HG02884 (cell line): ENCODE measurements around the gene PHOSPHO2.

ENCODE experiments used
- ATAC-seq: cut with Tn5 transposase; IDR thresholded peaks from one replicate; pipeline ENCODE4 v1.9.1; 2021; ENCODE audit warnings: mild to moderate bottlenecking, moderate library complexity; ENCODE audit not compliant: unreplicated experiment

The PHOSPHO2 gene

GRCh38 chr2:169694113-169694893 is at the start of gene PHOSPHO2, which contains the start of gene CFAP210:
TSS of gene PHOSPHO2 (plus strand) at chr2:169694469. CDS start at chr2:169700972, 6,503 bp downstream.
TSS of gene CFAP210 (minus strand) at chr2:169694405. CDS start at chr2:169694327, 78 bp downstream.
- ATAC-seq: peak; percentile 99

- no peak for ATAC-seq
Measured at GRCh38 chr2:169647496-169647895, 46.8 kb upstream of the PHOSPHO2 start.

- no peak for ATAC-seq
Measured at GRCh38 chr2:169649278-169649677, 45.0 kb upstream of the PHOSPHO2 start.

GRCh38 chr2:169653636-169654035 is 40.6 kb upstream of the PHOSPHO2 start:
- ATAC-seq: no peak

GRCh38 chr2:169656164-169656563 is 38.1 kb upstream of the PHOSPHO2 start:
- no peak for ATAC-seq

GRCh38 chr2:169658877-169659276 is 35.4 kb upstream of the PHOSPHO2 start:
- ATAC-seq: no peak

GRCh38 chr2:169659320-169659719 is 34.9 kb upstream of the PHOSPHO2 start:
- no peak for ATAC-seq

- no peak for ATAC-seq
Measured at GRCh38 chr2:169661265-169661664, 33.0 kb upstream of the PHOSPHO2 start.

GRCh38 chr2:169662744-169663143 is 31.5 kb upstream of the PHOSPHO2 start:
- ATAC-seq: no peak

GRCh38 chr2:169663247-169663646 is 31.0 kb upstream of the PHOSPHO2 start:
- no peak for ATAC-seq

- no peak for ATAC-seq
Measured at GRCh38 chr2:169664600-169664977, 29.7 kb upstream of the PHOSPHO2 start.

- ATAC-seq: no peak
Measured at GRCh38 chr2:169664978-169665930, 29.0 kb upstream of the PHOSPHO2 start.

GRCh38 chr2:169667583-169667982 is 26.7 kb upstream of the PHOSPHO2 start:
- no peak for ATAC-seq

GRCh38 chr2:169670215-169670651 is 24.0 kb upstream of the PHOSPHO2 start:
- ATAC-seq: no peak

GRCh38 chr2:169670937-169671336 is 23.3 kb upstream of the PHOSPHO2 start:
- ATAC-seq: no peak

GRCh38 chr2:169672406-169672805 is 21.9 kb upstream of the PHOSPHO2 start:
- no peak for ATAC-seq

GRCh38 chr2:169673106-169673505 is 21.2 kb upstream of the PHOSPHO2 start:
- no peak for ATAC-seq

GRCh38 chr2:169673921-169674320 is 20.3 kb upstream of the PHOSPHO2 start:
- no peak for ATAC-seq

- no peak for ATAC-seq
Measured at GRCh38 chr2:169676357-169676756, 17.9 kb upstream of the PHOSPHO2 start.

GRCh38 chr2:169676850-169677249 is 17.4 kb upstream of the PHOSPHO2 start:
- ATAC-seq: no peak

- ATAC-seq: no peak
Measured at GRCh38 chr2:169683054-169683424, 11.2 kb upstream of the PHOSPHO2 start.
